KMS-11 (cell line): ENCODE data around the gene PPIL6.

Experiments
- H2AFZ ChIP-seq: fragments of 200-600 bp; sonication (generic); 2 replicates; pipeline ENCODE4 v1.6.1; 2016; ENCODE audit warnings: antibody characterized with exemption, mixed run types, low read depth
- H3K27ac ChIP-seq: fragments of 200-600 bp; sonication (generic); 2 replicates; pipeline ENCODE4 v1.6.1; 2016; ENCODE audit warnings: mild to moderate bottlenecking, mixed run types
- H3K27me3 ChIP-seq: fragments of 200-600 bp; sonication (generic); 2 replicates; pipeline ENCODE4 v1.6.1; 2017; ENCODE audit warnings: mild to moderate bottlenecking, low read depth, mixed run types, moderate library complexity; ENCODE audit not compliant: insufficient read depth
- H3K36me3 ChIP-seq: fragments of 200-600 bp; sonication (generic); 2 replicates; pipeline ENCODE4 v1.6.1; 2017; ENCODE audit warnings: mild to moderate bottlenecking, mixed run types; ENCODE audit not compliant: insufficient read depth
- H3K4me1 ChIP-seq: fragments of 200-600 bp; sonication (generic); 2 replicates; pipeline ENCODE4 v1.6.1; 2016; ENCODE audit warnings: mild to moderate bottlenecking, low read depth, mixed run types; ENCODE audit not compliant: poor library complexity, severe bottlenecking
- H3K4me2 ChIP-seq: fragments of 200-600 bp; sonication (generic); 2 replicates; pipeline ENCODE4 v1.7.0; 2016; ENCODE audit warnings: mild to moderate bottlenecking, mixed run types
- H3K4me3 ChIP-seq: fragments of 200-600 bp; sonication (generic); IDR thresholded peaks from 2 replicates; pipeline ENCODE4 v1.6.1; 2017; ENCODE audit warnings: low read depth, low read length, mixed read lengths; ENCODE audit not compliant: insufficient read depth
- H3K79me2 ChIP-seq: fragments of 200-600 bp; sonication (generic); 2 replicates; pipeline ENCODE4 v1.6.1; 2016; ENCODE audit warnings: low read depth, mixed run types; ENCODE audit not compliant: insufficient read depth
- H3K9ac ChIP-seq: fragments of 200-600 bp; sonication (generic); 2 replicates; pipeline ENCODE4 v1.6.1; 2016; ENCODE audit warnings: mild to moderate bottlenecking, mixed run types
- H4K20me1 ChIP-seq: fragments of 200-600 bp; sonication (generic); 2 replicates; pipeline ENCODE4 v1.6.1; 2016; ENCODE audit warnings: mild to moderate bottlenecking, mixed run types; ENCODE audit not compliant: insufficient read depth
- TF ChIP-seq, protein P1 (sequence below): fragments of 200-600 bp; sonication (generic); conservative IDR thresholded peaks from 2 replicates; pipeline ENCODE4 v1.6.1; 2017; ENCODE audit warnings: low read depth, mild to moderate bottlenecking, antibody characterized with exemption, low read length, moderate library complexity, mixed read lengths

Gene PPIL6

GRCh38 chr6:109475625-109476024 lies 35.2 kb upstream of the PPIL6 start:
- Histone ChIP-seq H3K36me3 (no peaks in the 10 kb centered on the region), H4K20me1 (no peaks in the 10 kb centered on the region)
- TF ChIP-seq, protein P1, sequence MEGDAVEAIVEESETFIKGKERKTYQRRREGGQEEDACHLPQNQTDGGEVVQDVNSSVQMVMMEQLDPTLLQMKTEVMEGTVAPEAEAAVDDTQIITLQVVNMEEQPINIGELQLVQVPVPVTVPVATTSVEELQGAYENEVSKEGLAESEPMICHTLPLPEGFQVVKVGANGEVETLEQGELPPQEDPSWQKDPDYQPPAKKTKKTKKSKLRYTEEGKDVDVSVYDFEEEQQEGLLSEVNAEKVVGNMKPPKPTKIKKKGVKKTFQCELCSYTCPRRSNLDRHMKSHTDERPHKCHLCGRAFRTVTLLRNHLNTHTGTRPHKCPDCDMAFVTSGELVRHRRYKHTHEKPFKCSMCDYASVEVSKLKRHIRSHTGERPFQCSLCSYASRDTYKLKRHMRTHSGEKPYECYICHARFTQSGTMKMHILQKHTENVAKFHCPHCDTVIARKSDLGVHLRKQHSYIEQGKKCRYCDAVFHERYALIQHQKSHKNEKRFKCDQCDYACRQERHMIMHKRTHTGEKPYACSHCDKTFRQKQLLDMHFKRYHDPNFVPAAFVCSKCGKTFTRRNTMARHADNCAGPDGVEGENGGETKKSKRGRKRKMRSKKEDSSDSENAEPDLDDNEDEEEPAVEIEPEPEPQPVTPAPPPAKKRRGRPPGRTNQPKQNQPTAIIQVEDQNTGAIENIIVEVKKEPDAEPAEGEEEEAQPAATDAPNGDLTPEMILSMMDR: no peak

DNA sequence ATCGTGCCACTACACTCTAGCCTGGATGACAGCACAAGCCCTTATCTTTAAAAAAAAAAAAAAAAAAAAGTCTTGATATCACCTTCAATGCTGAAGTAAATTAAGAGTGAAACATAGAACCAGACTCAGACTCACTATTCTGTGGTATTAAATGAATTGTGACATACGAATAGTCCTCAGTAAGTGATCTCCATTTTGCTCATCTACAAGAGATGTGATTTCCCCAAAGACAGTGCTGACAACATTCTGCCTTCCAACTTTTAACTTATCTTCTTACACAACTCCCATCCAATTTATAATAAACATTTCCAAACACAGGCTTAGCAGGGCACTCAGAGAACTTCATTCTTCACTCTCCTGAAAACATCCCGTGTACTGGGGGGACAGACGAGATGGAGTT lies 34.6 kb upstream of the PPIL6 start:
- Histone ChIP-seq H3K4me3 (no peak overlapping the region), H3K4me1 (peaks cover 35% of the 10 kb centered on the region), H4K20me1 (no peaks in the 10 kb centered on the region), H3K27me3 (no peaks in the 10 kb centered on the region), H2AFZ (no peak overlapping the region), H3K27ac (no peak overlapping the region), H3K36me3 (no peaks in the 10 kb centered on the region), H3K79me2 (peaks cover 36% of the 10 kb centered on the region), H3K4me2 (no peak overlapping the region), H3K9ac (no peak overlapping the region)
- TF ChIP-seq, protein P1: no peak

More at GRCh38 chr6:109475625-109476024, 35.2 kb upstream of the PPIL6 start:
- no peak overlapping the region for H3K9ac ChIP-seq
- no peak overlapping the region for H2AFZ ChIP-seq
- H3K4me3 ChIP-seq: no peak overlapping the region
- peaks cover 43% of the 10 kb centered on the region for H3K79me2 ChIP-seq
- H3K4me1 ChIP-seq: peaks cover 41% of the 10 kb centered on the region
- no peaks in the 10 kb centered on the region for H3K27me3 ChIP-seq
- no peak overlapping the region for H3K4me2 ChIP-seq
- no peak overlapping the region for H3K27ac ChIP-seq

DNA sequence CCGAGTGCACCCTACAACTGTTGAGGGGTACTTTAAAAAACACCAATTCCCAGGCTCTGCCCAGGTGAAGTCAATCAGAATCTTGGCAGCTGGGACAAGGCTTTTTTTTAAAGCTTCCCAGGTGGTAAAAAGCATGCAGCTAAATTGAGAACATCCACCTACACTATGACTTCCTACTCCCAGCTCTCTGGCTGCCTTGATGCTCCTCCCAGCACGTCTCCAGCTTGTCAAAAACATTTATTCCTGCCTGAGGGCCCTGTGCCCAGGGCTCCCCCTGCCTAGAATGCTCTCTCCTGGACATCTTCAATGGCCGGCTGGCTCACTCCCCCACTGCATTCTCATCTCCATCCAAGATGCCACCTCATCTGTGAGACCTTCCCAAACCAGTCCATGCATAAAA lies 32.7 kb upstream of the PPIL6 start:
- Histone ChIP-seq H3K4me1 (peaks cover 18% of the 10 kb centered on the region), H3K9ac (no peak overlapping the region), H2AFZ (no peak overlapping the region), H3K4me3 (no peak overlapping the region), H4K20me1 (no peaks in the 10 kb centered on the region), H3K27ac (no peak overlapping the region), H3K36me3 (no peaks in the 10 kb centered on the region), H3K4me2 (no peak overlapping the region), H3K79me2 (peaks cover 18% of the 10 kb centered on the region), H3K27me3 (no peaks in the 10 kb centered on the region)
- TF ChIP-seq, protein P1: no peak

DNA sequence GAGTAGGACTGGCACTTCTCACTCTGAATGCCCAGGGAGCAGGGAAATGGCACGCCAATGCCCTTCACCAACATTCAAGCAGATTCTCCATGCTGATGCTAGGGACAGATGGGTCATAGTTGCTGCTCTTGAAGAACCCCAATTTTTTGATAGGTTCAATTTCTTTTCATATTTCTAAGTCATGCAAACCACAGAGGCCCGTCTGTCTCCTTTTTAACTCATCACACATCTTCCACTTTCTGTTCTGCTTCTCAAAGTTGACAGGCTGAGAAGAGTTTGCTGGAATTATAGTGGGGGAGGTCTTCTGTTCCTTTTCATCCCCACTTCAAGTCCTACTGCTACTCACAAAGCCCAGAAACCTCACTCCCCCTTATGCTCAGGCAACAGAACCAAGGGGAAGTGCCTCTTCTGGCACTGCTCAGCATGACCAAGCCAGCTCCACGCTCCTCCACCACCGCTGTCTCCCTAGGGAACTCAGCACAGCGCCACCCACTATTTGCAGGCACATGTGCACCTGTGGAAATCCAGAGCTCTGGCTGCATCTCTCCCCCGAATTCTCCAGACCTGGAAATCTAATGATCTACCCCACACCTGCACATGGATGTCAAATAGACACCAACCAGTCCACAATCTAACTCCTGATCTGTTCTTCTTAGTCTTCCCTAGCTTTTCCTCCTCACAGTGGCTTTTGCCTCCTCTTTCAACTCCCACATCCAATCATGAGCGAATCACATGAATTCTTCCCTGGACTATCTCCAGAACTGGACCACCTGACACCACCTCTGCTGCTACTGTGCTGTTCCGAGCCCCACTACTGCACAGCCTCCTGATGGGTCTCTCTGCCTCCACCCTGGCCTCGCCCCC lies 31.9 kb upstream of the PPIL6 start:
- Histone ChIP-seq H3K36me3 (no peaks in the 10 kb centered on the region), H3K4me1 (peaks cover 11% of the 10 kb centered on the region), H3K4me2 (no peak overlapping the region), H3K27ac (no peak overlapping the region), H3K4me3 (no peak overlapping the region), H2AFZ (no peak overlapping the region), H3K27me3 (no peaks in the 10 kb centered on the region), H3K9ac (no peak overlapping the region), H4K20me1 (no peaks in the 10 kb centered on the region), H3K79me2 (peaks cover 10% of the 10 kb centered on the region)
- TF ChIP-seq, protein P1: no peak
